Neural progenitor cell (in vitro differentiated cells): ENCODE data around the gene C16orf87. TPM values are rescaled to one million over a fixed set of nuclear protein-coding genes. Genes with fewer than 3 reads are reported as not detected.

Experiments
- DNase-seq: peaks from one replicate; pipeline ENCODE4 v3.0.0-alpha.2; 2016; ENCODE audit warnings: low spot score
- H2AFZ ChIP-seq: fragments of 200-600 bp; sonication (generic); replicated peaks from 2 replicates; pipeline ENCODE4 v1.6.1; 2016; ENCODE audit warnings: antibody characterized with exemption
- H3F3A ChIP-seq: fragments of 200-600 bp; sonication (generic); 2 replicates; pipeline ENCODE4 v1.6.1; 2016; ENCODE audit warnings: antibody characterized with exemption, low read depth
- H3K27ac ChIP-seq: fragments of 200-600 bp; sonication (generic); 2 replicates; pipeline ENCODE4 v1.5.1; 2016; ENCODE audit warnings: mild to moderate bottlenecking
- H3K27me3 ChIP-seq: fragments of 200-600 bp; sonication (generic); 2 replicates; pipeline ENCODE4 v1.6.1; 2016; ENCODE audit warnings: mild to moderate bottlenecking, moderate library complexity
- H3K36me3 ChIP-seq: fragments of 200-600 bp; sonication (generic); 2 replicates; pipeline ENCODE4 v1.5.1; 2016
- H3K4me1 ChIP-seq: fragments of 200-600 bp; sonication (generic); 2 replicates; pipeline ENCODE4 v1.6.1; 2016; ENCODE audit warnings: mixed run types
- H3K4me2 ChIP-seq: fragments of 200-600 bp; sonication (generic); 2 replicates; pipeline ENCODE4 v1.6.1; 2016
- H3K4me3 ChIP-seq: fragments of 200-600 bp; sonication (generic); 2 replicates; pipeline ENCODE4 v1.5.1; 2016
- H3K79me2 ChIP-seq: fragments of 200-600 bp; sonication (generic); 2 replicates; pipeline ENCODE4 v1.6.1; 2016; ENCODE audit warnings: low read depth
- H3K9ac ChIP-seq: fragments of 200-600 bp; sonication (generic); 2 replicates; pipeline ENCODE4 v1.6.1; 2016
- H3K9me3 ChIP-seq: fragments of 200-600 bp; sonication (generic); 2 replicates; pipeline ENCODE4 v1.5.1; 2016; ENCODE audit warnings: low read depth
- H4K20me1 ChIP-seq: fragments of 200-600 bp; sonication (generic); 2 replicates; pipeline ENCODE4 v1.6.1; 2016; ENCODE audit warnings: low read depth
- H3K27ac Mint-ChIP-seq: 3 replicates; pipeline ENCODE4 v1.8.0; 2021; ENCODE audit warnings: mixed read lengths
- H3K27me3 Mint-ChIP-seq: 2 replicates; pipeline ENCODE4 v1.8.0; 2022; ENCODE audit warnings: low read depth, mild to moderate bottlenecking, inconsistent platforms, moderate library complexity, mixed read lengths; ENCODE audit not compliant: insufficient read depth
- H3K36me3 Mint-ChIP-seq: 3 replicates; pipeline ENCODE4 v1.8.0; 2021; ENCODE audit warnings: mixed read lengths
- H3K4me1 Mint-ChIP-seq: 3 replicates; pipeline ENCODE4 v1.8.0; 2021; ENCODE audit warnings: mixed read lengths
- H3K4me3 Mint-ChIP-seq: 3 replicates; pipeline ENCODE4 v1.8.0; 2021; ENCODE audit warnings: mild to moderate bottlenecking, moderate library complexity, mixed read lengths
- H3K9me3 Mint-ChIP-seq: 3 replicates; pipeline ENCODE4 v1.8.0; 2020; ENCODE audit warnings: mixed read lengths
- EZH2 ChIP-seq: fragments of 200-600 bp; sonication (generic); IDR thresholded peaks from 2 replicates; pipeline ENCODE4 v1.6.1; 2017; ENCODE audit warnings: antibody characterized with exemption, mild to moderate bottlenecking, moderate library complexity
- EZH2phosphoT487 ChIP-seq: fragments of 200-600 bp; sonication (generic); IDR thresholded peaks from 2 replicates; pipeline ENCODE4 v1.6.1; 2017; ENCODE audit warnings: antibody characterized with exemption
- total RNA-seq: library from RNA; depleted of rRNA; stranded (reverse); fragments of >200 nt; gene quantifications from 2 replicates; pipeline ENCODE4 v1.2.3, GENCODE V29; 2015; ENCODE audit warnings: low replicate concordance
- TF ChIP-seq, protein P1 (sequence below): fragments of 200-600 bp; sonication (generic); IDR thresholded peaks from 2 replicates; pipeline ENCODE4 v1.5.1; 2017; ENCODE audit warnings: antibody characterized with exemption, mild to moderate bottlenecking

C16orf87 gene
- total RNA-seq, 1 donor from 2014 or later: 66.7 TPM

DNA sequence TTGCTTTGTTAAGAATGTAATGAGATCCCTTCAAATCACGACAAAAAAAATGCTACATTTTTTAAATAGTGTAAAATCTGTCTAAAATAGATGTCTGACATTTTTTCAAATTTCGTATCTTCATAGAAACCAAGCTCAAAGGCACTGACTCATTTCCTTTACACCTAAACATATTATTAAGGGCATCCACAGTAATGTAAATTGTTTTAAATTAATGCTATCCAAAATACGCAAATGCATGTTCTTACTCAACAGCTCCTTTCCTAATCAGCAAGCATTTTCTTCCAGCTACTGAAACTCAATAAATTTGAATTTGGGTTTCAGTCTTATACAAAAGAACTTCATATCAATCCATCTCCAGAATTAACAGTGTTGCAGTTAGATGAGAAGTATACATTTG lies 4.3 kb downstream of the C16orf87 start:
- peaks cover 63% of the 10 kb centered on the region for H4K20me1 ChIP-seq
- H3K27me3 Mint-ChIP-seq: no peaks in the 10 kb centered on the region
- no peaks in the 10 kb centered on the region for H3K27me3 ChIP-seq
- DNase-seq: no peak
- no peaks in the 10 kb centered on the region for H3K9me3 Mint-ChIP-seq
- H3K36me3 Mint-ChIP-seq: peaks cover 9% of the 10 kb centered on the region
- H2AFZ ChIP-seq: no peak overlapping the region
- H3K27ac ChIP-seq: no peak overlapping the region
- H3K9ac ChIP-seq: no peak overlapping the region
- H3K4me1 Mint-ChIP-seq: peaks cover 9% of the 10 kb centered on the region
- peak overlapping the region; percentile 26 for H3K4me2 ChIP-seq
- H3K79me2 ChIP-seq: peaks cover 90% of the 10 kb centered on the region
- H3K36me3 ChIP-seq: no peaks in the 10 kb centered on the region
- H3K27ac Mint-ChIP-seq: no peak overlapping the region
- peaks cover 20% of the 10 kb centered on the region for H3F3A ChIP-seq
- H3K9me3 ChIP-seq: no peaks in the 10 kb centered on the region
- no peak overlapping the region for H3K4me3 Mint-ChIP-seq
- no peak overlapping the region for H3K4me3 ChIP-seq
- H3K4me1 ChIP-seq: peaks cover 24% of the 10 kb centered on the region
- TF ChIP-seq, protein P1, sequence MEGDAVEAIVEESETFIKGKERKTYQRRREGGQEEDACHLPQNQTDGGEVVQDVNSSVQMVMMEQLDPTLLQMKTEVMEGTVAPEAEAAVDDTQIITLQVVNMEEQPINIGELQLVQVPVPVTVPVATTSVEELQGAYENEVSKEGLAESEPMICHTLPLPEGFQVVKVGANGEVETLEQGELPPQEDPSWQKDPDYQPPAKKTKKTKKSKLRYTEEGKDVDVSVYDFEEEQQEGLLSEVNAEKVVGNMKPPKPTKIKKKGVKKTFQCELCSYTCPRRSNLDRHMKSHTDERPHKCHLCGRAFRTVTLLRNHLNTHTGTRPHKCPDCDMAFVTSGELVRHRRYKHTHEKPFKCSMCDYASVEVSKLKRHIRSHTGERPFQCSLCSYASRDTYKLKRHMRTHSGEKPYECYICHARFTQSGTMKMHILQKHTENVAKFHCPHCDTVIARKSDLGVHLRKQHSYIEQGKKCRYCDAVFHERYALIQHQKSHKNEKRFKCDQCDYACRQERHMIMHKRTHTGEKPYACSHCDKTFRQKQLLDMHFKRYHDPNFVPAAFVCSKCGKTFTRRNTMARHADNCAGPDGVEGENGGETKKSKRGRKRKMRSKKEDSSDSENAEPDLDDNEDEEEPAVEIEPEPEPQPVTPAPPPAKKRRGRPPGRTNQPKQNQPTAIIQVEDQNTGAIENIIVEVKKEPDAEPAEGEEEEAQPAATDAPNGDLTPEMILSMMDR: no peak
- TF ChIP-seq EZH2phosphoT487 (no peak), EZH2 (no peak)

DNA sequence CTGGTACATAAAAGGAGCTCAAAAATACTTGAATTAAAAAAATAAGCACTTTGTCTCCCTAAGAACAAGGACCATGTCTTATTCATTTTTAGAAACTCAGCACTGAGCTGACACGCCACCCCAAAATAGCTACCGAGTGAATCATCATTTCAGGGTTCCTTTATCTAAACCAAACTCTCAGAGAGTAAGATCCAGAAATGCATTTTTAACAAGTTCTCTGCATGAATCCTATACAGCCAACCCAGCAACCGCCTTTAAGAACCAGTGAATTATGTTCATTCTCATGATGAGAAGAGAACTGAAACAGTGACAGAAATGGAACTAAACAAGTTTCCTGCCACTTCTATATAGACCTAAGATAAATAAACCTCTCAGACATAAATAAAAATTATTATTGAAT lies 8.7 kb downstream of the C16orf87 start:
- H3K4me3 Mint-ChIP-seq: no peak overlapping the region
- no peak overlapping the region for H3K4me3 ChIP-seq
- H3K27me3 Mint-ChIP-seq: no peaks in the 10 kb centered on the region
- peaks cover 89% of the 10 kb centered on the region for H4K20me1 ChIP-seq
- no peaks in the 10 kb centered on the region for H3K36me3 ChIP-seq
- H3K79me2 ChIP-seq: peaks cover 99% of the 10 kb centered on the region
- H3K9ac ChIP-seq: no peak overlapping the region
- H2AFZ ChIP-seq: no peak overlapping the region
- no peaks in the 10 kb centered on the region for H3K4me1 Mint-ChIP-seq
- no peak for DNase-seq
- TF ChIP-seq, protein P1: no peak
- TF ChIP-seq EZH2 (no peak), EZH2phosphoT487 (no peak)
- peaks cover 12% of the 10 kb centered on the region for H3K36me3 Mint-ChIP-seq
- H3F3A ChIP-seq: peaks cover 5% of the 10 kb centered on the region
- no peaks in the 10 kb centered on the region for H3K9me3 Mint-ChIP-seq
- no peaks in the 10 kb centered on the region for H3K27me3 ChIP-seq
- H3K27ac Mint-ChIP-seq: no peak overlapping the region
- H3K4me2 ChIP-seq: no peak overlapping the region
- no peaks in the 10 kb centered on the region for H3K9me3 ChIP-seq
- H3K27ac ChIP-seq: no peak overlapping the region
- H3K4me1 ChIP-seq: peaks cover 26% of the 10 kb centered on the region

DNA sequence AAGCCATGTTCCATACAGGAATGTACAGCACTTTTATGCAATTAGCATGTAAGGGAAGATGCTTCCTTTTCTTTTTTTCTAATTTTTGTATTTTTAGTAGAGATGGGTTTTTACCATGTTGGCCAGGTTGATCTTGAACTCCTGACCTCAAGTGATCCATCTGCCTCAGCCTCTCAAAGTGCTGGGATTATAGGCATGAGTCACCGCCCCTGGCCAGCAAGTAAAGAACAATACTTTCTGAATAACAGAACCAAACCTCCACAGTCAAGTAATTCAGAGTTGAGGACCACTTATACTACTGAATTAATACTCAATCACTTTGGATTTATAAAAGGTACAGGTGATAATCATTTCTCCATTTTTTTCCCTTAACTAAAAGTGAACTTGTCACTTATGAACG lies 13.0 kb downstream of the C16orf87 start:
- Histone ChIP-seq H3K79me2 (peaks cover 99% of the 10 kb centered on the region), H4K20me1 (peaks cover 61% of the 10 kb centered on the region)

More for the DNA sequence above, 13.0 kb downstream of the C16orf87 start:
- no peak overlapping the region for H3K27ac Mint-ChIP-seq
- no peaks in the 10 kb centered on the region for H3K4me1 Mint-ChIP-seq
- no peak overlapping the region for H3K4me3 ChIP-seq
- H3K36me3 ChIP-seq: peaks cover 8% of the 10 kb centered on the region
- no peak overlapping the region for H3K4me2 ChIP-seq
- peaks cover 28% of the 10 kb centered on the region for H3K9me3 Mint-ChIP-seq
- no peak overlapping the region for H3K27ac ChIP-seq
- H3K9me3 ChIP-seq: peaks cover 13% of the 10 kb centered on the region
- no peaks in the 10 kb centered on the region for H3K27me3 Mint-ChIP-seq
- no peak overlapping the region for H3K9ac ChIP-seq
- peaks cover 5% of the 10 kb centered on the region for H3F3A ChIP-seq
- DNase-seq: no peak
- TF ChIP-seq EZH2phosphoT487 (no peak), EZH2 (no peak)
- TF ChIP-seq, protein P1: no peak
- peaks cover 19% of the 10 kb centered on the region for H3K4me1 ChIP-seq
- H3K27me3 ChIP-seq: no peaks in the 10 kb centered on the region
- peaks cover 37% of the 10 kb centered on the region for H3K36me3 Mint-ChIP-seq
- H2AFZ ChIP-seq: no peak overlapping the region
- H3K4me3 Mint-ChIP-seq: no peak overlapping the region
